ENCODE data around the gene IBTK.
A peak's percentile ranks its signal among the peaks of the same experiment; 100 is the strongest.
"Not testable (repeated sequence)": the region's sequence is repeated elsewhere in the genome, so short reads cannot be mapped to it uniquely, and the experiment has no call there.

Gene IBTK, protein sequence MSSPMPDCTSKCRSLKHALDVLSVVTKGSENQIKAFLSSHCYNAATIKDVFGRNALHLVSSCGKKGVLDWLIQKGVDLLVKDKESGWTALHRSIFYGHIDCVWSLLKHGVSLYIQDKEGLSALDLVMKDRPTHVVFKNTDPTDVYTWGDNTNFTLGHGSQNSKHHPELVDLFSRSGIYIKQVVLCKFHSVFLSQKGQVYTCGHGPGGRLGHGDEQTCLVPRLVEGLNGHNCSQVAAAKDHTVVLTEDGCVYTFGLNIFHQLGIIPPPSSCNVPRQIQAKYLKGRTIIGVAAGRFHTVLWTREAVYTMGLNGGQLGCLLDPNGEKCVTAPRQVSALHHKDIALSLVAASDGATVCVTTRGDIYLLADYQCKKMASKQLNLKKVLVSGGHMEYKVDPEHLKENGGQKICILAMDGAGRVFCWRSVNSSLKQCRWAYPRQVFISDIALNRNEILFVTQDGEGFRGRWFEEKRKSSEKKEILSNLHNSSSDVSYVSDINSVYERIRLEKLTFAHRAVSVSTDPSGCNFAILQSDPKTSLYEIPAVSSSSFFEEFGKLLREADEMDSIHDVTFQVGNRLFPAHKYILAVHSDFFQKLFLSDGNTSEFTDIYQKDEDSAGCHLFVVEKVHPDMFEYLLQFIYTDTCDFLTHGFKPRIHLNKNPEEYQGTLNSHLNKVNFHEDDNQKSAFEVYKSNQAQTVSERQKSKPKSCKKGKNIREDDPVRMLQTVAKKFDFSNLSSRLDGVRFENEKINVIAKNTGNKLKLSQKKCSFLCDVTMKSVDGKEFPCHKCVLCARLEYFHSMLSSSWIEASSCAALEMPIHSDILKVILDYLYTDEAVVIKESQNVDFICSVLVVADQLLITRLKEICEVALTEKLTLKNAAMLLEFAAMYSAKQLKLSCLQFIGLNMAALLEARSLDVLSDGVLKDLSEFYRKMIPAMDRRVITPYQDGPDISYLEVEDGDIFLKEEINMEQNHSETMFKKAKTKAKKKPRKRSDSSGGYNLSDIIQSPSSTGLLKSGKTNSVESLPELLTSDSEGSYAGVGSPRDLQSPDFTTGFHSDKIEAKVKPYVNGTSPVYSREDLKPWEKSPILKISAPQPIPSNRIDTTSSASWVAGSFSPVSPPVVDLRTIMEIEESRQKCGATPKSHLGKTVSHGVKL (N-terminal part only)

GRCh38 chr6:82247505-82248272, at the start of gene IBTK:
Gene IBTK (minus strand): TSS chr6:82247744. CDS start chr6:82240486, 7,258 bp downstream.
- DNase-seq (ENCODE audit: low read depth): peak; percentile 74

GRCh38 chr6:82283771-82284410, 36.3 kb upstream of the IBTK start:
- DNase-seq (ENCODE audit: low read depth): no peak

DNA sequence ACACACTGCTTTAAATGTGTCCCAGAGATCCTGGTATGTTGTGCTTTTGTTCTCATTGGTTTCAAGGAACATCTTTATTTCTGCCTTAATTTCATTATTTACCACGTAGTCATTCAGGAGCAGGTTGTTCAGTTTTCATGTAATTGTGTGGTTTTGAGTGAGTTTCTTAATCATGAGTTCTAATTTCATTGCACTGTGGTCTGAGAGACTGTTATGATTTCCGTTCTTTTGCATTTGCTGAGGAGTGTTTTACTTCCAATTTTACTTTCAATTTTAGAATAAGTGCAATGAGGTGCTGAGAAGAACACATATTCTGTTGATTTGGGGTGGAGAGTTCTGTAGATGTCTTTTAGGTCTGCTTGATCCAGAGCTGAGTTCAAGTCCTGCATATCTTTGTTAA, 34.0 kb upstream of the IBTK start:
- DNase-seq (ENCODE audit: low read depth): not testable (repeated sequence)

GRCh38 chr6:82277686-82278085, 30.1 kb upstream of the IBTK start:
- no peak for DNase-seq (ENCODE audit: low read depth)

DNA sequence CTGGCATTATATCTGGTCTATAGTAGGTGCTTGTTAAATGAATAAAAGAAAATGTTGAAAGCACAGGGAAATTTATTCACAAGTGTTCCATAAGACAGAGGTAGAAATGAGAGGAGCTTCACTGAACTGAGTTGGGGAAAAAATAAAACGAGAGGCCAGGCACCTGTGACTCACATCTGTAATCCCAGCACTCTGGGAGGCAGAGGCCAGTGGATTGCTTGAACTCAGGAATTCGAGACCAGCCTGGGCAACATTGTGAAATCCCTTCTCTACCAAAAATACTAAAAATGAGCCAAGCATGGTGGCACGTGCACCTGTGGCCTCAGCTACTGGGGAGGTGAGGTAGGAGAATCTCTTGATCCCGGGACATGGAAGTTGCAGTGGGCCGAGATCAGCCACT, 28.1 kb upstream of the IBTK start:
- no peak for DNase-seq (ENCODE audit: low read depth)

GRCh38 chr6:82273295-82273694, 25.8 kb upstream of the IBTK start:
- no peak for DNase-seq (ENCODE audit: low read depth)

DNA sequence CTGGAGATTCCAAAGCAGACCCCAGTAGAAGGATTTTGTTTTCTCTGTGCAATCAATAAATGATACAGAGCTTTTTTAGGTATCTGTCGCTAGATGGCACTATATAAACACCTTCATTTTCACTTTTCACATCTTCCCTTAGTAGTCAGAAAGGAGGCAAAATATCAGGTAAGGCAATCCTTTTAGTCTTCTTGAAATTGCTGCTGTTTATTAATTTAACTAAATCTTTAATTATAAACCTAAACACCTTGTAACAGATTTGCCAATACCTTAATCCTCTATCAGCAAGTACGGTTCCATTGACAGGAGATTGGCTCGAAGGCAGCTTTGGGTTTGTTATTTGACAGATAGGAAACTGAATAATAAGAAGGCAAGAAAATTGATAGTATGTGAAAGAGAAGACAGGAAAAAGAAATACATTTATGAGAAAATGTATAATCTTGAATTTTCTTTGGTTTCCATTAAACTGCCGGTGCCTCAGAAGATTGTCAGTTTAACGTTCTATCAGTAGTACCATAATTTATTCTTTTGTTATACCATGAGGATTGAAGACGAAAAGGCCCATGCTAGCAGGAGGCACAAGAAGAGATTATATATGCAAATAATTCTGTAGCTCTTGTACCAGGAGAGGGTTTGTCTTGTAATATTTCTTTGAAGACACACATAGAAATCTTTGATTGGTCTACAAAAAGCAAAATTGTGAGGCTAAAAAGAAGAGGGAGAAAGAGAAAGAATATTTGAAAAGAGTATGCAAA, 23.5 kb upstream of the IBTK start:
- no peak for DNase-seq (ENCODE audit: low read depth)

- no peak for DNase-seq (ENCODE audit: low read depth)
Observed at GRCh38 chr6:82268301-82268846, 20.8 kb upstream of the IBTK start.

DNA sequence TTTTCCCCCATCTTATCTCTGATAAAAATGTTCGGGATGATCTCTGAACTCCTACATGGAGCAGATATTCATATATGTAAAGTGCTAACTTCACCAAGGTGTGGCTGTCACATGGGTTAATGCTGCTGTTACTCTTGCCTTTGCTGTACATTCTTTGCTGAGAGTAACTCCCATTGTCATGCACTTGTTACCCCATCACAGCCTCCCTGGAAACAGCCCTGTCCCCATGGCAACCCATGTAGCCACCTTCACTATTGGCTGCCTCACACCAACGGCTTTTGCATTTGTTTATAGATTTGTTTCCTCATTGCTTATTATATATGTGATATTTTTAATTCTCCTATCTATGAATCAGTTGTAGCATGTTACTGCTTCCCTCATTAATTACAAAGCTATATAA, 17.3 kb upstream of the IBTK start:
- no peak for DNase-seq (ENCODE audit: low read depth)

DNA sequence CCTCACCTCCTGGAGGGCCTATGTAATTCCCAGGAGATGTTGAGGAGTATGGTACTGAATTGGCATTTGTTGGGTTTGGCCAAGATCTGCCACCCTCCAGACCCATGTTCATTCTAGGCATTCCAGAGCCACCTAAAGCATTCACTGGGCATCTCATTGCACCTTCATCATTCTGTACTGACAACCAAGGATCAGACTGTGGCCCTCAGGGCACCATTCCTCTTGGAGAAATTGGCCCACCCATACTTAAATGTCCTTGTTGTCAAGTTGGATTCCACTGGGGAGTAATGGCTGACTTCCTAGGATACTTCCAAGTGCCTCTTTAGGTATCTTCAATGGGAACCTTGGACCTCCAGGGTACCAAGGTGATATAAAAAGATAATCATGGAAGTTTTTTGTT, 16.8 kb upstream of the IBTK start:
- DNase-seq (ENCODE audit: low read depth): no peak

GRCh38 chr6:82263916-82264315, 16.4 kb upstream of the IBTK start:
- no peak for DNase-seq (ENCODE audit: low read depth)

- DNase-seq (ENCODE audit: low read depth): no peak
Observed at GRCh38 chr6:82260997-82261732, 13.6 kb upstream of the IBTK start.

DNA sequence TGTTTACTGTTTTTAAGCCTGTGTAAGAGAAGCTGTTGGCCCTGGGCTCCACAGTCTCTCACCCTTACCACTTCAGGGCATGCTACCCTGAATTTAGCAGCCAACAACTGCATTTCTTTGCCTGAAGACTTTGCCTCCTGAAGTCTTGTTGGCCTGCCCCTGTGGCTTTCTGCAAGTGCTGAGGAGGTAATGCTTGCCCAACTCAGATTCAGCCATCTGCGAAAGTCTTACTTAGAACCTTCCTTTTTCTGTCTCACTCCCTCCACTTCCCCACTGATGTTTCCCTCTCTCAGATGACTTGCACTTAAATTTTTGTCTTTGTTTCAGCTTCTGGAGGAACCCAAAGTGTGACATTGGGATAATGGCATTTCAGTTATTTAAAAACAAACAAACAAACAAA, 11.8 kb upstream of the IBTK start:
- no peak for DNase-seq (ENCODE audit: low read depth)

DNA sequence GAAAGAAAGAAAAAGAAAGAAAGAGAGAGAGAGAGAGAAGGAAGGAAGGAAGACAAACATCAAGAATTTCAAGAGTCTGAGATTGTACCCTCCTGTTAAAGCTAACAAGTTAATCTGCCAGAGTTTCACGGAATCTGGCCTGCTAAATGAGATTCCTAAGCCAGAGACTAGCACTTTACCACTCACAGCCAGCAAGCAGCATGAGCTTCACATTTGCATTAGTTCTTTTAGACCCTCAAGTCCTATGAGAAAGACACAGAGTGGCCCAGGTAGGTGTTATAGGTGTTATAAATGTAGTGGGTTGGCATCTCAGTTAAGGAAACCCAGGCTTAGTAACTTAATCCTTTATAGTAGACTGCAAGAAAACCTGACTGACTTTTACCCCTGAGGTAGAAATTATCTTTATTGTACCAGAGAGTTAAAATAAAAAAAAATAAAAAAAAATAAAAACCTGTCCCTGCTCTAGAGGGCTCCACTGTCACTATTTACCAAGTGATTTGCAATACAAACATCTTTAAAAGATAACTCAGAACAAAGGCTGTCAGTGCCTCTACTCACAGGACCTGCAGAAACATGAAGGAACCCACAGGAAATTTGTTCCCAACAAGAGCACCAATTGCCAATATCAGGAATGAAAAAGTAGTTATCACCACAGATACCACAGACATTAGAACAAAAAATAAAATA, 9.7 kb upstream of the IBTK start:
- DNase-seq (ENCODE audit: low read depth): no peak

DNA sequence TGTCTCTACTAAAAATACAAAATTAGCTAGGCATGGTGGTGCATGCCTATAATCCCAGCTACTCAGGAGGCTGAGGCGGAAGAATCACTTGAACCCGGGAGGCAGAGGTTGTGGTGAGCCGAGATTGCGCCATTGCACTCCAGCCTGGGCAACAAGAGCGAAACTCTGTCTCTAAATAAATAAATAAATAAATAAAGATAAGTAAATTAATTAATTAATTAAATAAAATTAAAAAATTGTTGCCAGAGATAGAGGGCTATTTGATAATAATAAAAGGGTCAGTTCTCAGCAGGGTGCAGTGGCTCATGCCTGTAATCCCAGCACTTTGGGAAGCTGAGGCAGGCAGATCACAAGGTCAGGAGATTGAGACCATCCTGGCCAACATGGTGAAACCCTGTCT, 7.2 kb upstream of the IBTK start:
- DNase-seq (ENCODE audit: low read depth): not testable (repeated sequence)

DNA sequence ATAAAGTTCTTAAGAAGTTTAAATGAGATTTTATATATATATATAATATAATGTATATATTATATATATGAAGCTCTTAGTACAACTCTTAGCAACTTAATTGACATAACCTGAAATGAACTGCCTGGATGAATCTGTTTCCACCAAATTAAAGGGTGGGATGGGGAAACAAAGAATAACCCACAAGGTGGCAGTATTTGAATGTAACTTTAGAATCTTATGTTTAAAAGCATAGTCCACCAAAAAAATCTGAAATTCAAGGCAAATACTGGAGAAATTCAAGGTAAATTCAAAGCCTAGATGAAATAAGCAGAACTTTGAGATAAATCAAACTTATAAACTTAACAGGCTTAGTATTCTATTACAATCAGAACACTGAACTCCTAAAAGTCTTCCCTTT, 4.4 kb upstream of the IBTK start:
- DNase-seq (ENCODE audit: low read depth): no peak

- no peak for DNase-seq (ENCODE audit: low read depth)
Observed at GRCh38 chr6:82249381-82250253, 2.1 kb upstream of the IBTK start.

DNA sequence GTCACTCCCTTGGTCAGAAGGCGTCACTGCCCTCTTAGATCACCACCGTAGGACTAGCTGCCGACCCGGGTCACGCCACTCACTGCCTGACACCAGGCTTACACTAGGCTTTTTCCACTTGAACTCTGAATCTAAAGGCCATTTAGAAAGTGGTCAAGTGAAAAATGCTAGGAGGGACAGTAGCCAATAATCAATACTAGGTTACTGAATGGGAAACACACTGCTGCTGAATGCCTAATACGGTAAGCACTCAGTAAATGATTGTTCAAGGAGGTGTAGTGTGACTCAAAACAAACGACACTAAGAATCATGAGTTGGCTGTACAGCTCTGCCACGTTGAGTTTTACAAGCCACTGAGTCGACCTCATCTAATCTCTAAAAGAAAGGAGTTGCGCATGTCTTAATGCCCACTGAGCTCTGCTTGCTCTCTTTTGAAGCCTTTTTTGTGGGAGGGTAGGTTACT, 760 bp upstream of the IBTK start:
- no peak for DNase-seq (ENCODE audit: low read depth)

Measured in CMK (cell line).